SK-N-SH treated with all-trans-retinoic acid at 6 μM for 48 hours (cell line): ENCODE data around the gene CRYGS.

Experiments used
- ARNTL ChIP-seq: fragments of 450-650 bp; formaldehyde crosslinking; IDR thresholded peaks from 2 replicates; pipeline ENCODE4 v1.5.0; 2020; ENCODE audit warnings: low read depth, mild to moderate bottlenecking, moderate library complexity, borderline replicate concordance
- CSDC2 ChIP-seq: fragments of 250-450 bp; sonication (Bioruptor Pico); IDR thresholded peaks from 2 replicates; pipeline ENCODE4 v1.5.0; 2020; ENCODE audit warnings: mild to moderate bottlenecking, moderate library complexity
- ESRRG ChIP-seq: fragments of 250-450 bp; sonication (Bioruptor Pico); IDR thresholded peaks from 2 replicates; pipeline ENCODE4 v1.6.1; 2021; ENCODE audit warnings: mild to moderate bottlenecking
- OSR1 ChIP-seq: fragments of 250-450 bp; sonication (Bioruptor Pico); IDR thresholded peaks from 2 replicates; pipeline ENCODE4 v1.8.0; 2022; ENCODE audit warnings: moderate library complexity, mild to moderate bottlenecking, inconsistent platforms
- PPARA ChIP-seq: fragments of 250-450 bp; sonication (Bioruptor Pico); IDR thresholded peaks from 2 replicates; pipeline ENCODE4 v1.5.0; 2020; ENCODE audit warnings: mild to moderate bottlenecking, borderline replicate concordance
- RARB ChIP-seq: fragments of 250-450 bp; sonication (Bioruptor Pico); IDR thresholded peaks from 2 replicates; pipeline ENCODE4 v1.8.0; 2021; ENCODE audit warnings: mild to moderate bottlenecking, moderate library complexity
- SNAI2 ChIP-seq: fragments of 250-450 bp; sonication (Bioruptor Pico); IDR thresholded peaks from 2 replicates; pipeline ENCODE4 v1.5.0; 2020; ENCODE audit warnings: mild to moderate bottlenecking, moderate library complexity
- TOX ChIP-seq: fragments of 250-450 bp; sonication (Bioruptor Pico); IDR thresholded peaks from 2 replicates; pipeline ENCODE4 v1.8.0; 2021; ENCODE audit warnings: mild to moderate bottlenecking, moderate library complexity, borderline replicate concordance
- ZC3H10 ChIP-seq: fragments of 250-450 bp; sonication (Bioruptor Pico); IDR thresholded peaks from 2 replicates; pipeline ENCODE4 v1.5.1; 2021; ENCODE audit warnings: mild to moderate bottlenecking, moderate library complexity
- ZFP3 ChIP-seq: fragments of 250-450 bp; sonication (Bioruptor Pico); IDR thresholded peaks from 2 replicates; pipeline ENCODE4 v1.5.0; 2020; ENCODE audit warnings: mild to moderate bottlenecking, moderate library complexity
- ZFP30 ChIP-seq: fragments of 450-650 bp; formaldehyde crosslinking; IDR thresholded peaks from 2 replicates; pipeline ENCODE4 v1.5.0; 2022; ENCODE audit warnings: mild to moderate bottlenecking, moderate library complexity
- TF ChIP-seq, protein P1 (sequence below): fragments of 250-450 bp; sonication (Bioruptor Pico); IDR thresholded peaks from 2 replicates; pipeline ENCODE4 v1.5.0; 2020; ENCODE audit warnings: mild to moderate bottlenecking, moderate library complexity
- TF ChIP-seq, protein P2 (sequence below): fragments of 250-450 bp; sonication (Bioruptor Pico); IDR thresholded peaks from 2 replicates; pipeline ENCODE4 v1.8.0; 2020; ENCODE audit warnings: mild to moderate bottlenecking, moderate library complexity, borderline replicate concordance
- TF ChIP-seq, protein P3 (sequence below): fragments of 250-450 bp; sonication (Bioruptor Pico); IDR thresholded peaks from 2 replicates; pipeline ENCODE4 v1.5.1; 2020; ENCODE audit warnings: low read depth, mild to moderate bottlenecking, moderate library complexity

DNA sequence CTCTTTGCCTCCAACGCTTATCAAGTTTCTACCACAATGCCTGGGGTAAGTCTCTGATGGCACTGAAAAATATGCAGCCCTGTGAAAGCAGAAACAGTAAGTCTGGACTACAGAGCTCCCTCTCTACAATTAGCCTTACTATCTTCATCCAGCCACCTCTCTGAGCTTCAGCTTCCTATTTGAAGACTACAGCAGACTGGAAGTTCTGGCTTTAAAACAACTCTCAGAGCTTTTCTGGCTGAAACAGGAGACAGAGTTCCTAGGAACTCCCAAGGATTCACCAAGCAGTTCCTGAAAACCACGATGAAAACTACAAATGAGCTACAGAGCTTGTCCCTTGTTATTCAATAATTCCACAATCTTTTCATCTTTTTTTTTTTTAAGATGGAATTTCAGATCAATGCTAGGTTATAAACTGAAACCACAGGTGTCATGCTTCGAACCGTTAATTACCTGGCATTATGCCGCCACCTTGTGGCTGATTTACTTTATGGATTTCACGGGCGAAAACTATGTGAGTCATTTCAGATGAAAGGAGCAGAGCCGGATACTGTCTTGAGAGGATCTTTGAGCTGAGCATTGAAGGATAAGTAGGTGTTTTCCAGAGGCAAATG, 3.9 kb downstream of the CRYGS start:
- TF ChIP-seq ESRRG (no peak), SNAI2 (CRISPR knock-in tag) (no peak), OSR1 (CRISPR knock-in tag) (no peak), PPARA (CRISPR knock-in tag) (no peak), ZFP3 (CRISPR knock-in tag) (0 out of 2 replicates have a peak, but pooled peaks have one; percentile 36), RARB (CRISPR knock-in tag) (no peak), ZC3H10 (CRISPR knock-in tag) (no peak), ARNTL (no peak), ZFP30 (no peak), TOX (CRISPR knock-in tag) (no peak), CSDC2 (no peak)
- TF ChIP-seq, protein P1, sequence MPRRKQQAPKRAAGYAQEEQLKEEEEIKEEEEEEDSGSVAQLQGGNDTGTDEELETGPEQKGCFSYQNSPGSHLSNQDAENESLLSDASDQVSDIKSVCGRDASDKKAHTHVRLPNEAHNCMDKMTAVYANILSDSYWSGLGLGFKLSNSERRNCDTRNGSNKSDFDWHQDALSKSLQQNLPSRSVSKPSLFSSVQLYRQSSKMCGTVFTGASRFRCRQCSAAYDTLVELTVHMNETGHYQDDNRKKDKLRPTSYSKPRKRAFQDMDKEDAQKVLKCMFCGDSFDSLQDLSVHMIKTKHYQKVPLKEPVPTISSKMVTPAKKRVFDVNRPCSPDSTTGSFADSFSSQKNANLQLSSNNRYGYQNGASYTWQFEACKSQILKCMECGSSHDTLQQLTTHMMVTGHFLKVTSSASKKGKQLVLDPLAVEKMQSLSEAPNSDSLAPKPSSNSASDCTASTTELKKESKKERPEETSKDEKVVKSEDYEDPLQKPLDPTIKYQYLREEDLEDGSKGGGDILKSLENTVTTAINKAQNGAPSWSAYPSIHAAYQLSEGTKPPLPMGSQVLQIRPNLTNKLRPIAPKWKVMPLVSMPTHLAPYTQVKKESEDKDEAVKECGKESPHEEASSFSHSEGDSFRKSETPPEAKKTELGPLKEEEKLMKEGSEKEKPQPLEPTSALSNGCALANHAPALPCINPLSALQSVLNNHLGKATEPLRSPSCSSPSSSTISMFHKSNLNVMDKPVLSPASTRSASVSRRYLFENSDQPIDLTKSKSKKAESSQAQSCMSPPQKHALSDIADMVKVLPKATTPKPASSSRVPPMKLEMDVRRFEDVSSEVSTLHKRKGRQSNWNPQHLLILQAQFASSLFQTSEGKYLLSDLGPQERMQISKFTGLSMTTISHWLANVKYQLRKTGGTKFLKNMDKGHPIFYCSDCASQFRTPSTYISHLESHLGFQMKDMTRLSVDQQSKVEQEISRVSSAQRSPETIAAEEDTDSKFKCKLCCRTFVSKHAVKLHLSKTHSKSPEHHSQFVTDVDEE (CRISPR knock-in tag): no peak
- TF ChIP-seq, protein P2, sequence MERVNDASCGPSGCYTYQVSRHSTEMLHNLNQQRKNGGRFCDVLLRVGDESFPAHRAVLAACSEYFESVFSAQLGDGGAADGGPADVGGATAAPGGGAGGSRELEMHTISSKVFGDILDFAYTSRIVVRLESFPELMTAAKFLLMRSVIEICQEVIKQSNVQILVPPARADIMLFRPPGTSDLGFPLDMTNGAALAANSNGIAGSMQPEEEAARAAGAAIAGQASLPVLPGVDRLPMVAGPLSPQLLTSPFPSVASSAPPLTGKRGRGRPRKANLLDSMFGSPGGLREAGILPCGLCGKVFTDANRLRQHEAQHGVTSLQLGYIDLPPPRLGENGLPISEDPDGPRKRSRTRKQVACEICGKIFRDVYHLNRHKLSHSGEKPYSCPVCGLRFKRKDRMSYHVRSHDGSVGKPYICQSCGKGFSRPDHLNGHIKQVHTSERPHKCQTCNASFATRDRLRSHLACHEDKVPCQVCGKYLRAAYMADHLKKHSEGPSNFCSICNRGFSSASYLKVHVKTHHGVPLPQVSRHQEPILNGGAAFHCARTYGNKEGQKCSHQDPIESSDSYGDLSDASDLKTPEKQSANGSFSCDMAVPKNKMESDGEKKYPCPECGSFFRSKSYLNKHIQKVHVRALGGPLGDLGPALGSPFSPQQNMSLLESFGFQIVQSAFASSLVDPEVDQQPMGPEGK (CRISPR knock-in tag): no peak
- TF ChIP-seq, protein P3, sequence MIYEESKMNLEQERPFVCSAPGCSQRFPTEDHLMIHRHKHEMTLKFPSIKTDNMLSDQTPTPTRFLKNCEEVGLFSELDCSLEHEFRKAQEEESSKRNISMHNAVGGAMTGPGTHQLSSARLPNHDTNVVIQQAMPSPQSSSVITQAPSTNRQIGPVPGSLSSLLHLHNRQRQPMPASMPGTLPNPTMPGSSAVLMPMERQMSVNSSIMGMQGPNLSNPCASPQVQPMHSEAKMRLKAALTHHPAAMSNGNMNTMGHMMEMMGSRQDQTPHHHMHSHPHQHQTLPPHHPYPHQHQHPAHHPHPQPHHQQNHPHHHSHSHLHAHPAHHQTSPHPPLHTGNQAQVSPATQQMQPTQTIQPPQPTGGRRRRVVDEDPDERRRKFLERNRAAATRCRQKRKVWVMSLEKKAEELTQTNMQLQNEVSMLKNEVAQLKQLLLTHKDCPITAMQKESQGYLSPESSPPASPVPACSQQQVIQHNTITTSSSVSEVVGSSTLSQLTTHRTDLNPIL: no peak
